Myocyte (in vitro differentiated cells): ENCODE data around the gene CIDEB. TPM values are rescaled to one million over a fixed set of nuclear protein-coding genes. Genes with fewer than 3 reads are reported as not detected.

Experiments
- DNase-seq: peaks from one replicate; pipeline ENCODE4 v3.0.0-alpha.2; 2012; ENCODE audit warnings: low read depth
- total RNA-seq: library from RNA; depleted of rRNA; stranded (reverse); fragments of >200 nt; gene quantifications from 2 replicates; pipeline ENCODE4 v1.2.3, GENCODE V29; 2014

The CIDEB gene
- total RNA-seq, 1 donor from 2014 or later: not detected

DNA sequence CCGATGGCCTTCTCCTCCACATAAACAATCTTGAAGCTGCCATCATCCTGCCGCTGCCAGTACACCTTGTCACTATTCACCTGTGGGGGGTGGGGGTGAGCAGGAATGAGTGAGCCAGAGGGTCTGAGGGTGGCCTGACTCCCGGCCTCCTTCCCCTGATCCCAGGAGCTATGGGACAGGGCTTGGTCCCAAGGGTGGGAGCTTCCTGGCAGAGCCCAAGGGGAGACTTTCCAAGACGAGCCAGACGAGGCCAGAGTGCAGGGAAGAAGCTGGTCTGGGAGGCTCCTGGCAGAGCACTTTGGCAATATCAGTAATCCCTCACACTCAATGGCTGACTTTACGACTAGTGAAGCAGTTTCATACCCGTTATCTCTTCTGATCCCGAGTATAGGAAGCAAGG is 52.3 kb downstream of the CIDEB start:
- no peak for DNase-seq

Other genes starting within 250 kb of the CIDEB start
- gene CPNE6, start 236.4 kb downstream of the CIDEB start, total RNA-seq: not detected in 2 replicates
- 8.2 and 8.7 TPM in 2 replicates for gene PCK2, start 213.7 kb downstream of the CIDEB start, total RNA-seq
- 94.6 and 112 TPM in 2 replicates for gene DCAF11, start 193.2 kb downstream of the CIDEB start, total RNA-seq
- gene NRL, start 193.0 kb downstream of the CIDEB start, total RNA-seq: 4.3 and 4.5 TPM in 2 replicates
- 144 and 180 TPM in 2 replicates for gene FITM1, start 177.3 kb downstream of the CIDEB start, total RNA-seq
- gene PSME1, start 171.8 kb downstream of the CIDEB start, total RNA-seq: 423 and 428 TPM in 2 replicates
- 18.8 and 25.4 TPM in 2 replicates for gene EMC9, start 166.4 kb downstream of the CIDEB start, total RNA-seq
- gene PSME2, start 161.4 kb downstream of the CIDEB start, total RNA-seq: 107 and 129 TPM in 2 replicates
- 57.6 and 60.4 TPM in 2 replicates for gene RNF31, start 160.5 kb downstream of the CIDEB start, total RNA-seq
- gene IRF9, start 146.7 kb downstream of the CIDEB start, total RNA-seq: 48.6 and 94.1 TPM in 2 replicates
- 1.1 and 1.6 TPM in 2 replicates for gene REC8, start 135.9 kb downstream of the CIDEB start, total RNA-seq
- gene IPO4, start 119.2 kb downstream of the CIDEB start, total RNA-seq: 85.4 and 99.4 TPM in 2 replicates
- 59.5 and 76.3 TPM in 2 replicates for gene TM9SF1, start 112.5 kb downstream of the CIDEB start, total RNA-seq
- not detected in 2 replicates for gene TSSK4, start 102.3 kb downstream of the CIDEB start, total RNA-seq
- gene CHMP4A, start 94.5 kb downstream of the CIDEB start, total RNA-seq: 42.1 and 49.6 TPM in 2 replicates
- gene MDP1, start 91.9 kb downstream of the CIDEB start, total RNA-seq: 16.6 and 16.7 TPM in 2 replicates
- gene NEDD8, start 75.6 kb downstream of the CIDEB start, total RNA-seq: 196 and 233 TPM in 2 replicates
- 60.8 and 90.3 TPM in 2 replicates for gene GMPR2, start 75.0 kb downstream of the CIDEB start, total RNA-seq
- 39.2 and 48.7 TPM in 2 replicates for gene TINF2, start 65.4 kb downstream of the CIDEB start, total RNA-seq
- 0.08 and 0.99 TPM in 2 replicates for gene TGM1, start 44.8 kb downstream of the CIDEB start, total RNA-seq
- 26.3 TPM in 2 replicates for gene RABGGTA, start 36.4 kb downstream of the CIDEB start, total RNA-seq
- gene DHRS1, start 8.2 kb downstream of the CIDEB start, total RNA-seq: 17.5 and 25.1 TPM in 2 replicates
- 27.9 and 28.9 TPM in 2 replicates for gene NOP9, start 8.1 kb downstream of the CIDEB start, total RNA-seq
- gene LTB4R2, start 2.2 kb upstream of the CIDEB start, total RNA-seq: 2.7 and 3.2 TPM in 2 replicates
- 0.67 and 0.68 TPM in 2 replicates for gene LTB4R, start 3.5 kb upstream of the CIDEB start, total RNA-seq
- not detected in 2 replicates for gene ADCY4, start 27.1 kb upstream of the CIDEB start, total RNA-seq
- gene RIPK3, start 32.0 kb upstream of the CIDEB start, total RNA-seq: not detected in 2 replicates
- gene NFATC4, start 60.2 kb upstream of the CIDEB start, total RNA-seq: 19.4 and 23.2 TPM in 2 replicates
- 0.05 and 0.21 TPM in 2 replicates for gene NYNRIN, start 91.0 kb upstream of the CIDEB start, total RNA-seq
- gene CBLN3, start 121.7 kb upstream of the CIDEB start, total RNA-seq: 1.0 and 1.2 TPM in 2 replicates
- 28.0 and 29.6 TPM in 2 replicates for gene KHNYN, start 122.0 kb upstream of the CIDEB start, total RNA-seq
- 24.2 and 27.5 TPM in 2 replicates for gene SDR39U1, start 134.8 kb upstream of the CIDEB start, total RNA-seq
- not detected in 2 replicates for gene CMA1, start 200.3 kb upstream of the CIDEB start, total RNA-seq